DND-41 (cell line): ENCODE measurements around the gene GNA14.

Experiments
- ATAC-seq: fragments of 200-7000 bp; cut with Tn5 transposase; 3 replicates; pipeline ENCODE4 v1.9.1; 2021; ENCODE audit warnings: low read depth; ENCODE audit not compliant: insufficient read depth
- DNase-seq: peaks from one replicate; pipeline ENCODE4 v3.0.0-alpha.2; 2020
- H2AFZ ChIP-seq: 2 replicates; pipeline ENCODE4 v1.6.0; 2012; ENCODE audit warnings: low read depth, low read length
- H3K27ac ChIP-seq: 2 replicates; pipeline ENCODE4 v1.5.1; 2012; ENCODE audit warnings: low read length, inconsistent platforms
- H3K27me3 ChIP-seq: fragments of 200-600 bp; sonication (generic); 2 replicates; pipeline ENCODE4 v1.6.0; 2012; ENCODE audit warnings: low read length, mild to moderate bottlenecking, inconsistent platforms; ENCODE audit not compliant: insufficient read depth, poor library complexity
- H3K36me3 ChIP-seq: 2 replicates; pipeline ENCODE4 v1.5.1; 2012; ENCODE audit warnings: low read length, inconsistent platforms; ENCODE audit not compliant: insufficient read depth
- H3K4me1 ChIP-seq: 2 replicates; pipeline ENCODE4 v1.5.1; 2012; ENCODE audit warnings: mild to moderate bottlenecking, low read length; ENCODE audit not compliant: insufficient read depth
- H3K4me2 ChIP-seq: 2 replicates; pipeline ENCODE4 v1.6.0; 2012; ENCODE audit warnings: mild to moderate bottlenecking, moderate library complexity, low read length, inconsistent platforms; ENCODE audit not compliant: insufficient read depth
- H3K4me3 ChIP-seq, 2 experiments: fragments of 200-600 bp in 1 of 2; shearing (Covaris generic) in 1 of 2; 2 replicates each; pipeline ENCODE4 v1.5.1; 2012 to 2016; ENCODE audit warnings: inconsistent platforms in 2 of 2, low read length in 2 of 2, mild to moderate bottlenecking in 2 of 2, low read depth in 1 of 2, moderate library complexity in 1 of 2
- H3K79me2 ChIP-seq: 2 replicates; pipeline ENCODE4 v1.6.0; 2012; ENCODE audit warnings: low read length, inconsistent platforms; ENCODE audit not compliant: insufficient read depth
- H3K9ac ChIP-seq: 2 replicates; pipeline ENCODE4 v1.6.0; 2012; ENCODE audit warnings: low read depth, mild to moderate bottlenecking, inconsistent platforms, low read length, moderate library complexity
- H3K9me3 ChIP-seq: 2 replicates; pipeline ENCODE4 v1.5.1; 2012; ENCODE audit warnings: low read length, moderate library complexity, mild to moderate bottlenecking, inconsistent platforms; ENCODE audit not compliant: insufficient read depth, severe bottlenecking
- H4K20me1 ChIP-seq: 2 replicates; pipeline ENCODE4 v1.6.0; 2012; ENCODE audit warnings: low read length; ENCODE audit not compliant: insufficient read depth
- CTCF ChIP-seq: IDR thresholded peaks from 2 replicates; pipeline ENCODE4 v1.5.1; 2012; ENCODE audit warnings: borderline replicate concordance, low read length, moderate library complexity, mild to moderate bottlenecking; ENCODE audit not compliant: poor library complexity, severe bottlenecking; ENCODE audit errors: extremely low read depth
- EZH2 ChIP-seq: IDR thresholded peaks from 3 replicates; pipeline ENCODE4 v1.6.1; 2012; ENCODE audit warnings: borderline replicate concordance, low read depth, mild to moderate bottlenecking, moderate library complexity, low read length, inconsistent platforms; ENCODE audit not compliant: severe bottlenecking

The GNA14 gene

GRCh38 chr9:77547106-77547730 is 100.9 kb downstream of the GNA14 start:
- H3K9ac ChIP-seq, result no peak overlapping the region
- DNase-seq (no peak), ATAC-seq (no peak)
- no peaks in the 10 kb centered on the region for H3K4me1 ChIP-seq
- no peak overlapping the region for H2AFZ ChIP-seq
- TF ChIP-seq CTCF (no peak), EZH2 (no peak)
- H4K20me1 ChIP-seq, result no peaks in the 10 kb centered on the region
- H3K79me2 ChIP-seq, result no peaks in the 10 kb centered on the region
- H3K27me3 ChIP-seq, result no peaks in the 10 kb centered on the region
- no peak overlapping the region for H3K27ac ChIP-seq
- H3K9me3 ChIP-seq, result peaks cover 11% of the 10 kb centered on the region
- no peak overlapping the region for H3K4me3 ChIP-seq
- no peaks in the 10 kb centered on the region for H3K36me3 ChIP-seq
- no peak overlapping the region for H3K4me2 ChIP-seq

DNA sequence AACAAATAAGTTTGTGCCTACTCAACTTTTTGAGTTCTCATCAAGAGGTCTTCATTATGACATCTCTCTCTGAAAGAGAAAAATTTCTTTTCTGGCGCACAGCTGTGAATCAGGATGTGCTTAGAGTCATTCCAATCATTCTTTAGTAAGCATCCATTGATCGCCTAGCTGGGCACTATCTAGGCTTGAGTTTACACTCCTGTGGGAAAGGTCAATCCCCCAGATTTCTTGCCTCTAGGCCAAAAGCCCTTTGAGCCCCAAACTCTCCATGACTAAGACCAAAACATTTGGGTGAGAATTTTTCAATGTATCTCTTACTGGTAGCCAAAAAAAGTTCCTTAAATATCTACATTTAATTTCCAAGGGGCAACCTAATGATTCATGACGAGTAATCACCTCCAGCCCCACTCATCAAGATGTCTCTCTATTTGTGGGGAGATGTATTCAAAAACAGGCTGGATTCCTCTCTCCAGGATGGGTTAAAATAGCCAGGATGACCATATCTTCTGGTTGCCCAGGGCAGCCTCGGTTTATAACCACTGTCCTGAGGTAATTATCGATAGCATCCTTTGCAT is 101.7 kb downstream of the GNA14 start:
- H3K36me3 ChIP-seq, result no peaks in the 10 kb centered on the region
- no peaks in the 10 kb centered on the region for H3K79me2 ChIP-seq
- no peaks in the 10 kb centered on the region for H3K27me3 ChIP-seq
- H3K9ac ChIP-seq, result no peak overlapping the region
- H2AFZ ChIP-seq, result no peak overlapping the region
- no peak overlapping the region for H3K27ac ChIP-seq
- H4K20me1 ChIP-seq, result no peaks in the 10 kb centered on the region
- H3K4me2 ChIP-seq, result no peak overlapping the region
- ATAC-seq (no peak), DNase-seq (no peak)
- TF ChIP-seq EZH2, result no peak
- no peak for TF ChIP-seq CTCF
- no peak overlapping the region for H3K4me3 ChIP-seq
- peaks cover 16% of the 10 kb centered on the region for H3K9me3 ChIP-seq
- no peaks in the 10 kb centered on the region for H3K4me1 ChIP-seq

GRCh38 chr9:77544546-77544945 is 103.6 kb downstream of the GNA14 start:
- no peak for ATAC-seq
- Histone ChIP-seq H3K27me3 (no peaks in the 10 kb centered on the region), H3K27ac (no peak overlapping the region), H3K9me3 (peaks cover 21% of the 10 kb centered on the region), H3K4me2 (no peak overlapping the region), H4K20me1 (no peaks in the 10 kb centered on the region), H3K36me3 (no peaks in the 10 kb centered on the region), H3K4me1 (no peaks in the 10 kb centered on the region), H3K4me3 (no peak overlapping the region), H3K79me2 (no peaks in the 10 kb centered on the region), H3K9ac (no peak overlapping the region), H2AFZ (no peak overlapping the region)
- TF ChIP-seq EZH2 (no peak), CTCF (no peak)
- no peak for DNase-seq
